NCI-H2107 treated with DMSO at 0.1 percent for 48 hours (cell line): ENCODE results near the gene PTH1R.
A peak's percentile ranks its signal among the peaks of the same experiment; 100 is the strongest.
"Not testable (repeated sequence)": the region's sequence is repeated elsewhere in the genome, so short reads cannot be mapped to it uniquely, and the experiment has no call there.

Experiments
- DNase-seq: peaks from one replicate; lab custom pipeline; 2025; ENCODE audit not compliant: unreplicated experiment; lab: John Stamatoyannopoulos, UW

The PTH1R gene

GRCh38 chr3:46910166-46910760, 32.7 kb downstream of the PTH1R start:
- no peak for DNase-seq

GRCh38 chr3:46910914-46911313, 33.4 kb downstream of the PTH1R start:
- DNase-seq, result not testable (repeated sequence)

- no peak for DNase-seq
Observed at GRCh38 chr3:46912986-46913385, 35.5 kb downstream of the PTH1R start.

GRCh38 chr3:46913644-46914043, 36.1 kb downstream of the PTH1R start:
- peak; percentile 37 for DNase-seq

GRCh38 chr3:46914849-46915248, 37.3 kb downstream of the PTH1R start:
- no peak for DNase-seq

GRCh38 chr3:46915297-46915822, 37.8 kb downstream of the PTH1R start:
- DNase-seq, result no peak

- DNase-seq, result no peak
Observed at GRCh38 chr3:46916278-46916677, 38.8 kb downstream of the PTH1R start.

GRCh38 chr3:46916799-46917198, 39.3 kb downstream of the PTH1R start:
- DNase-seq, result no peak

- DNase-seq, result no peak
Observed at GRCh38 chr3:46917257-46917656, 39.7 kb downstream of the PTH1R start.

- no peak for DNase-seq
Observed at GRCh38 chr3:46918202-46918601, 40.7 kb downstream of the PTH1R start.

- no peak for DNase-seq
Observed at GRCh38 chr3:46918634-46919033, 41.1 kb downstream of the PTH1R start.

GRCh38 chr3:46921041-46921440, 43.5 kb downstream of the PTH1R start:
- no peak for DNase-seq

GRCh38 chr3:46921871-46922271, 44.4 kb downstream of the PTH1R start:
- no peak for DNase-seq

- DNase-seq, result no peak
Observed at GRCh38 chr3:46922426-46922825, 44.9 kb downstream of the PTH1R start.

- DNase-seq, result no peak
Observed at GRCh38 chr3:46922871-46923558, 45.5 kb downstream of the PTH1R start.

GRCh38 chr3:46923559-46924350, 46.2 kb downstream of the PTH1R start:
- no peak for DNase-seq

- DNase-seq, result no peak
Observed at GRCh38 chr3:46924921-46925584, 47.5 kb downstream of the PTH1R start.

GRCh38 chr3:46925585-46925934, 48.0 kb downstream of the PTH1R start:
- DNase-seq, result no peak

GRCh38 chr3:46926039-46926438, 48.5 kb downstream of the PTH1R start:
- DNase-seq, result no peak

- no peak for DNase-seq
Observed at GRCh38 chr3:46926447-46926846, 48.9 kb downstream of the PTH1R start.
